WTC11 (cell line): ENCODE results near the gene ZNF729.

Experiments
- JUN ChIP-seq: sonication (generic); formaldehyde crosslinking; IDR thresholded peaks from 2 replicates; pipeline ENCODE4 v1.8.0; 2023; ENCODE audit warnings: mild to moderate bottlenecking, missing genetic modification reagents
- TCF7 ChIP-seq: sonication (generic); formaldehyde crosslinking; IDR thresholded peaks from 2 replicates; pipeline ENCODE4 v1.8.0; 2022; ENCODE audit warnings: mild to moderate bottlenecking, low read depth, missing genetic modification reagents, moderate library complexity
- ZNF138 ChIP-seq: sonication (generic); formaldehyde crosslinking; conservative IDR thresholded peaks from 2 replicates; pipeline ENCODE4 v1.8.1; 2022; ENCODE audit warnings: mild to moderate bottlenecking, moderate library complexity, missing genetic modification reagents
- ZNF263 ChIP-seq: sonication (generic); formaldehyde crosslinking; IDR thresholded peaks from 2 replicates; pipeline ENCODE4 v1.8.1; 2022; ENCODE audit warnings: low read depth, mild to moderate bottlenecking, moderate library complexity, missing genetic modification reagents
- TF ChIP-seq, protein P1 (sequence below): sonication (generic); formaldehyde crosslinking; IDR thresholded peaks from 2 replicates; pipeline ENCODE4 v1.8.1; 2022; ENCODE audit warnings: mild to moderate bottlenecking, missing genetic modification reagents, moderate library complexity, borderline replicate concordance
- TF ChIP-seq, protein P2 (sequence below): fragments of 200-600 bp; IDR thresholded peaks from 2 replicates; pipeline ENCODE4 v1.8.0; 2022; ENCODE audit warnings: antibody characterized with exemption
- TF ChIP-seq, protein P3 (sequence below): sonication (generic); formaldehyde crosslinking; IDR thresholded peaks from 2 replicates; pipeline ENCODE4 v1.8.0; 2022; ENCODE audit warnings: mild to moderate bottlenecking, missing genetic modification reagents
- TF ChIP-seq, protein P4 (sequence below): fragments of 250-450 bp; sonication (Bioruptor Pico); conservative IDR thresholded peaks from 2 replicates; pipeline ENCODE4 v1.9.0; 2021; ENCODE audit warnings: mild to moderate bottlenecking
- TF ChIP-seq, protein P5 (sequence below): fragments of 250-450 bp; sonication (Bioruptor Pico); IDR thresholded peaks from 2 replicates; pipeline ENCODE4 v1.9.0; 2021; ENCODE audit warnings: mild to moderate bottlenecking
- TF ChIP-seq, protein P6 (sequence below): sonication (generic); formaldehyde crosslinking; IDR thresholded peaks from 2 replicates; pipeline ENCODE4 v1.8.1; 2023; ENCODE audit warnings: mild to moderate bottlenecking, missing genetic modification reagents, moderate library complexity
- TF ChIP-seq, protein P7 (sequence below): sonication (generic); formaldehyde crosslinking; IDR thresholded peaks from 2 replicates; pipeline ENCODE4 v1.8.1; 2023; ENCODE audit warnings: mild to moderate bottlenecking, moderate library complexity, missing genetic modification reagents

DNA sequence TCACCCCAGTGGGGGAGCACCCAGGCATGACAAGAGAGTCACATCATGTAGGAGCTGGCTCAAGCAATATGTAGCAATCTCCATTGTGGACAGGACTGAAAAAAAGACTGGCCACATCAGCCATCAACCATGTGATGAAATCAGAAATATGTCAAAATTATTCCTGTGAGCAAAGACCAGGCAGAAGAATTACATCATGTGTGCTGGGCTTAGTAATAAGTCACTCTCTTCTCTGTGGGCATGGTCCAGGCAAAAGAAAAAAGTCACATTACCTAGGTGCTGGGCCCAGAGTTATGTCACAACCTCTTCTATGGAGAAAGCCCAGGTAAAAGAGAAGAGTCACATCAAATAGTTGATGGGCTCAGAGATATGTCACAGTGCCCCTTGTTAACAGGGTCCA, 28.3 kb upstream of the ZNF729 start:
- no peak for TF ChIP-seq ZNF138
- TF ChIP-seq, protein P1, sequence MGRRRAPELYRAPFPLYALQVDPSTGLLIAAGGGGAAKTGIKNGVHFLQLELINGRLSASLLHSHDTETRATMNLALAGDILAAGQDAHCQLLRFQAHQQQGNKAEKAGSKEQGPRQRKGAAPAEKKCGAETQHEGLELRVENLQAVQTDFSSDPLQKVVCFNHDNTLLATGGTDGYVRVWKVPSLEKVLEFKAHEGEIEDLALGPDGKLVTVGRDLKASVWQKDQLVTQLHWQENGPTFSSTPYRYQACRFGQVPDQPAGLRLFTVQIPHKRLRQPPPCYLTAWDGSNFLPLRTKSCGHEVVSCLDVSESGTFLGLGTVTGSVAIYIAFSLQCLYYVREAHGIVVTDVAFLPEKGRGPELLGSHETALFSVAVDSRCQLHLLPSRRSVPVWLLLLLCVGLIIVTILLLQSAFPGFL (CRISPR knock-in tag), result no peak
- TF ChIP-seq, protein P2, sequence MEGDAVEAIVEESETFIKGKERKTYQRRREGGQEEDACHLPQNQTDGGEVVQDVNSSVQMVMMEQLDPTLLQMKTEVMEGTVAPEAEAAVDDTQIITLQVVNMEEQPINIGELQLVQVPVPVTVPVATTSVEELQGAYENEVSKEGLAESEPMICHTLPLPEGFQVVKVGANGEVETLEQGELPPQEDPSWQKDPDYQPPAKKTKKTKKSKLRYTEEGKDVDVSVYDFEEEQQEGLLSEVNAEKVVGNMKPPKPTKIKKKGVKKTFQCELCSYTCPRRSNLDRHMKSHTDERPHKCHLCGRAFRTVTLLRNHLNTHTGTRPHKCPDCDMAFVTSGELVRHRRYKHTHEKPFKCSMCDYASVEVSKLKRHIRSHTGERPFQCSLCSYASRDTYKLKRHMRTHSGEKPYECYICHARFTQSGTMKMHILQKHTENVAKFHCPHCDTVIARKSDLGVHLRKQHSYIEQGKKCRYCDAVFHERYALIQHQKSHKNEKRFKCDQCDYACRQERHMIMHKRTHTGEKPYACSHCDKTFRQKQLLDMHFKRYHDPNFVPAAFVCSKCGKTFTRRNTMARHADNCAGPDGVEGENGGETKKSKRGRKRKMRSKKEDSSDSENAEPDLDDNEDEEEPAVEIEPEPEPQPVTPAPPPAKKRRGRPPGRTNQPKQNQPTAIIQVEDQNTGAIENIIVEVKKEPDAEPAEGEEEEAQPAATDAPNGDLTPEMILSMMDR, result no peak
- TF ChIP-seq, protein P3, sequence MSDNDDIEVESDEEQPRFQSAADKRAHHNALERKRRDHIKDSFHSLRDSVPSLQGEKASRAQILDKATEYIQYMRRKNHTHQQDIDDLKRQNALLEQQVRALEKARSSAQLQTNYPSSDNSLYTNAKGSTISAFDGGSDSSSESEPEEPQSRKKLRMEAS (CRISPR knock-in tag), result no peak
- TF ChIP-seq ZNF263 (CRISPR knock-in tag), result no peak
- no peak for TF ChIP-seq JUN (CRISPR knock-in tag)
- TF ChIP-seq, protein P4, sequence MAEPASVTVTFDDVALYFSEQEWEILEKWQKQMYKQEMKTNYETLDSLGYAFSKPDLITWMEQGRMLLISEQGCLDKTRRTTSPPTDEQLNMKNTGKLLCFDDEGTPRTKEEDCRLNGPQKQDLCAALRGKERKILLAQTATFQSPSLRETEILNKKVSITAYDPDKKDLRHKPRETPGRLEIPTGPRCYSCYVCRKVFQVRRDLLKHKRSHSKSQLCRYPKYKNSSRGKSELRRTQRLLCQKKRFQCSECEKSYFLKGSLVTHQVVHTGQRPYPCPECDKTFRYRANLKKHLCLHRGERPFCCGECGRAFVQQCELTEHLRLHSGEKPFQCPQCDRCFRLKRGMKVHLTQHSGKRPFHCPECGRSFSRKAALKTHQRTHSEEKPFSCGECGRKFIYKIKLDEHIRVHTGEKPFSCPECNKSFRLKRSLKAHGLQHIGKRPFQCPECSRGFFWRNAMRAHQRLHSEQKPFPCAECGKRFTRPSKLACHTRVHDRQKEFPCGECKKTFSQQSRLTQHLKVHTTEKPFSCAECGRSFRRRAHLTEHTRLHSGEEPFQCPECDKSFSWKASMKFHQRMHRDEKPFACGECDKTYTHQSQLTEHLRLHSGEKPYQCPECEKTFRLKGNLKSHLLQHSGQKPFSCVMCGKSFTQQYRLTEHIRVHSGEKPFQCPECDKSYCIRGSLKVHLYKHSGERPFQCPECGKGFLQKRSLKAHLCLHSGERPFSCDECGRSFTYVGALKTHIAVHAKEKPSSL (CRISPR knock-in tag), result no peak
- TF ChIP-seq, protein P5, sequence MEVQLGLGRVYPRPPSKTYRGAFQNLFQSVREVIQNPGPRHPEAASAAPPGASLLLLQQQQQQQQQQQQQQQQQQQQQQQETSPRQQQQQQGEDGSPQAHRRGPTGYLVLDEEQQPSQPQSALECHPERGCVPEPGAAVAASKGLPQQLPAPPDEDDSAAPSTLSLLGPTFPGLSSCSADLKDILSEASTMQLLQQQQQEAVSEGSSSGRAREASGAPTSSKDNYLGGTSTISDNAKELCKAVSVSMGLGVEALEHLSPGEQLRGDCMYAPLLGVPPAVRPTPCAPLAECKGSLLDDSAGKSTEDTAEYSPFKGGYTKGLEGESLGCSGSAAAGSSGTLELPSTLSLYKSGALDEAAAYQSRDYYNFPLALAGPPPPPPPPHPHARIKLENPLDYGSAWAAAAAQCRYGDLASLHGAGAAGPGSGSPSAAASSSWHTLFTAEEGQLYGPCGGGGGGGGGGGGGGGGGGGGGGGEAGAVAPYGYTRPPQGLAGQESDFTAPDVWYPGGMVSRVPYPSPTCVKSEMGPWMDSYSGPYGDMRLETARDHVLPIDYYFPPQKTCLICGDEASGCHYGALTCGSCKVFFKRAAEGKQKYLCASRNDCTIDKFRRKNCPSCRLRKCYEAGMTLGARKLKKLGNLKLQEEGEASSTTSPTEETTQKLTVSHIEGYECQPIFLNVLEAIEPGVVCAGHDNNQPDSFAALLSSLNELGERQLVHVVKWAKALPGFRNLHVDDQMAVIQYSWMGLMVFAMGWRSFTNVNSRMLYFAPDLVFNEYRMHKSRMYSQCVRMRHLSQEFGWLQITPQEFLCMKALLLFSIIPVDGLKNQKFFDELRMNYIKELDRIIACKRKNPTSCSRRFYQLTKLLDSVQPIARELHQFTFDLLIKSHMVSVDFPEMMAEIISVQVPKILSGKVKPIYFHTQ, result no peak
- no peak for TF ChIP-seq TCF7 (CRISPR knock-in tag)
- TF ChIP-seq, protein P6, sequence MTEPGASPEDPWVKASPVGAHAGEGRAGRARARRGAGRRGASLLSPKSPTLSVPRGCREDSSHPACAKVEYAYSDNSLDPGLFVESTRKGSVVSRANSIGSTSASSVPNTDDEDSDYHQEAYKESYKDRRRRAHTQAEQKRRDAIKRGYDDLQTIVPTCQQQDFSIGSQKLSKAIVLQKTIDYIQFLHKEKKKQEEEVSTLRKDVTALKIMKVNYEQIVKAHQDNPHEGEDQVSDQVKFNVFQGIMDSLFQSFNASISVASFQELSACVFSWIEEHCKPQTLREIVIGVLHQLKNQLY (CRISPR knock-in tag), result no peak
- TF ChIP-seq, protein P7, sequence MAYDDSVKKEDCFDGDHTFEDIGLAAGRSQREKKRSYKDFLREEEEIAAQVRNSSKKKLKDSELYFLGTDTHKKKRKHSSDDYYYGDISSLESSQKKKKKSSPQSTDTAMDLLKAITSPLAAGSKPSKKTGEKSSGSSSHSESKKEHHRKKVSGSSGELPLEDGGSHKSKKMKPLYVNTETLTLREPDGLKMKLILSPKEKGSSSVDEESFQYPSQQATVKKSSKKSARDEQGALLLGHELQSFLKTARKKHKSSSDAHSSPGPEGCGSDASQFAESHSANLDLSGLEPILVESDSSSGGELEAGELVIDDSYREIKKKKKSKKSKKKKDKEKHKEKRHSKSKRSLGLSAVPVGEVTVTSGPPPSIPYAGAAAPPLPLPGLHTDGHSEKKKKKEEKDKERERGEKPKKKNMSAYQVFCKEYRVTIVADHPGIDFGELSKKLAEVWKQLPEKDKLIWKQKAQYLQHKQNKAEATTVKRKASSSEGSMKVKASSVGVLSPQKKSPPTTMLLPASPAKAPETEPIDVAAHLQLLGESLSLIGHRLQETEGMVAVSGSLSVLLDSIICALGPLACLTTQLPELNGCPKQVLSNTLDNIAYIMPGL (CRISPR knock-in tag), result no peak
